GM10248 (cell line): ENCODE data around the gene NTN4.

Experiments
- CTCF ChIA-PET: fragments of 300-600 bp; sonication (Branson Sonifier 250); formaldehyde crosslinking; extraction: SDS; loops from one replicate; lab custom pipeline; 2021; ENCODE audit warnings: antibody characterized with exemption; lab: Yijun Ruan, JAX
- POLR2A ChIA-PET: fragments of 350-650 bp; sonication (Branson Sonifier 250); formaldehyde crosslinking; extraction: SDS; loops from one replicate; lab custom pipeline; 2020; ENCODE audit warnings: antibody characterized with exemption; lab: Yijun Ruan, JAX
- DNase-seq: peaks from one replicate; pipeline ENCODE4 v3.0.0; 2012; ENCODE audit errors: extremely low spot score
- CTCF ChIP-seq: IDR thresholded peaks from 2 replicates; pipeline ENCODE4 v1.5.1; 2012; ENCODE audit warnings: mild to moderate bottlenecking, low read depth; ENCODE audit errors: extremely low read depth, missing control alignments, control extremely low read depth

NTN4 gene

GRCh38 chr12:95764848-95765247 lies 25.7 kb downstream of the NTN4 start:
- POLR2A ChIA-PET = no interaction called here
- TF ChIP-seq CTCF = no peak
- DNase-seq = no peak
- CTCF ChIA-PET = no interaction called here

GRCh38 chr12:95763809-95764253 lies 26.7 kb downstream of the NTN4 start:
- CTCF ChIA-PET = no interaction called here
- POLR2A ChIA-PET = no interaction called here
- no peak for TF ChIP-seq CTCF
- no peak for DNase-seq

GRCh38 chr12:95762123-95762785 lies 28.3 kb downstream of the NTN4 start:
- CTCF ChIA-PET = interaction anchor here (1.1 kb wide), 1 partner anchor 12 kb away, joined by 3 read pairs; no protein-coding TSS in a partner anchor

GRCh38 chr12:95760371-95760770 lies 30.2 kb downstream of the NTN4 start:
- ChIA-PET CTCF (interaction anchor here (1.0 kb wide), 1 partner anchor 9 kb away, joined by 3 read pairs; no protein-coding TSS in a partner anchor), POLR2A (no interaction called here)
- no peak for TF ChIP-seq CTCF
- DNase-seq = no peak

More at GRCh38 chr12:95762123-95762785, 28.3 kb downstream of the NTN4 start:
- TF ChIP-seq CTCF = no peak
- no peak for DNase-seq
- POLR2A ChIA-PET = no interaction called here

- POLR2A ChIA-PET = no interaction called here
- CTCF ChIA-PET = interaction anchor here (1.0 kb wide), 1 partner anchor 10 kb away, joined by 3 read pairs; no protein-coding TSS in a partner anchor
- DNase-seq = no peak
- TF ChIP-seq CTCF = no peak
Measured at GRCh38 chr12:95759718-95760117, 30.8 kb downstream of the NTN4 start.

GRCh38 chr12:95759039-95759438 lies 31.5 kb downstream of the NTN4 start:
- ChIA-PET POLR2A (no interaction called here), CTCF (no interaction called here)
- no peak for TF ChIP-seq CTCF

More at GRCh38 chr12:95759039-95759438, 31.5 kb downstream of the NTN4 start:
- DNase-seq = no peak
